HEK293 (cell line): ENCODE results near the gene EEFSEC.

Source experiments
- CTCF ChIA-PET: fragments of 350-600 bp; formaldehyde crosslinking; extraction: SDS; loops from one replicate; lab custom pipeline; 2021; ENCODE audit warnings: antibody characterized with exemption; lab: Yijun Ruan, JAX
- POLR2A ChIA-PET: fragments of 300-600 bp; formaldehyde crosslinking; extraction: SDS; loops from one replicate; lab custom pipeline; 2020; ENCODE audit warnings: antibody characterized with exemption, inconsistent platforms; lab: Yijun Ruan, JAX
- H3K27ac ChIP-seq: fragments of 200-500 bp; sonication (Bioruptor generic); 2 replicates; pipeline ENCODE4 v1.5.1; 2014; ENCODE audit warnings: low read depth, low read length, control low read depth, inconsistent platforms; ENCODE audit errors: extremely low read depth
- H3K36me3 ChIP-seq, 2 experiments: fragments of 200-500 bp in 1 of 2; sonication (Bioruptor generic) in 1 of 2; 1 replicate in 1 of 2; 2 replicates in 1 of 2; pipeline ENCODE4 v1.5.1; 2014 to 2017; ENCODE audit warnings: inconsistent platforms in 2 of 2, low read length in 2 of 2; ENCODE audit not compliant: control insufficient read depth in 2 of 2, insufficient read depth in 1 of 2
- H3K4me1 ChIP-seq: fragments of 200-500 bp; sonication (Bioruptor generic); 2 replicates; pipeline ENCODE4 v1.5.1; 2014; ENCODE audit warnings: mild to moderate bottlenecking, low read length, inconsistent platforms; ENCODE audit not compliant: control insufficient read depth, insufficient read depth
- H3K4me3 ChIP-seq: 2 replicates; pipeline ENCODE4 v1.5.1; 2011; ENCODE audit warnings: low read depth, mild to moderate bottlenecking, control low read depth, low read length, moderate library complexity
- H3K9me3 ChIP-seq: fragments of 200-500 bp; sonication (Bioruptor generic); 2 replicates; pipeline ENCODE4 v1.5.1; 2014; ENCODE audit warnings: low read depth, low read length, inconsistent platforms; ENCODE audit not compliant: control insufficient read depth, insufficient read depth
- BCL6B ChIP-seq: fragments of 450-650 bp; formaldehyde crosslinking; IDR thresholded peaks from 2 replicates; pipeline ENCODE4 v1.5.1; 2017; ENCODE audit warnings: missing biosample characterization, missing genetic modification characterization
- CTCF ChIP-seq: fragments of 450-650 bp; formaldehyde crosslinking; IDR thresholded peaks from 2 replicates; pipeline ENCODE4 v1.5.1; 2016; ENCODE audit warnings: missing biosample characterization, missing genetic modification characterization
- FEZF1 ChIP-seq: fragments of 450-650 bp; formaldehyde crosslinking; IDR thresholded peaks from 2 replicates; pipeline ENCODE4 v1.5.1; 2016; ENCODE audit warnings: missing biosample characterization, missing genetic modification characterization
- GFI1B ChIP-seq: fragments of 450-650 bp; formaldehyde crosslinking; IDR thresholded peaks from 2 replicates; pipeline ENCODE4 v1.5.1; 2016; ENCODE audit warnings: missing biosample characterization, missing genetic modification characterization
- KLF7 ChIP-seq: fragments of 450-650 bp; formaldehyde crosslinking; IDR thresholded peaks from 2 replicates; pipeline ENCODE4 v1.5.1; 2016; ENCODE audit warnings: missing biosample characterization, missing genetic modification characterization, borderline replicate concordance
- SCRT1 ChIP-seq: fragments of 450-650 bp; formaldehyde crosslinking; IDR thresholded peaks from 2 replicates; pipeline ENCODE4 v1.5.1; 2016; ENCODE audit warnings: missing biosample characterization, missing genetic modification characterization, borderline replicate concordance
- SCRT2 ChIP-seq: fragments of 450-650 bp; formaldehyde crosslinking; IDR thresholded peaks from 2 replicates; pipeline ENCODE4 v1.5.1; 2016; ENCODE audit warnings: missing biosample characterization, missing genetic modification characterization
- ZBTB21 ChIP-seq: fragments of 450-650 bp; formaldehyde crosslinking; IDR thresholded peaks from 2 replicates; pipeline ENCODE4 v1.5.1; 2017; ENCODE audit warnings: missing biosample characterization, missing genetic modification characterization
- ZFP37 ChIP-seq: fragments of 450-650 bp; formaldehyde crosslinking; IDR thresholded peaks from 2 replicates; pipeline ENCODE4 v1.5.1; 2016; ENCODE audit warnings: missing biosample characterization, missing genetic modification characterization
- ZNF23 ChIP-seq: fragments of 450-650 bp; formaldehyde crosslinking; IDR thresholded peaks from 2 replicates; pipeline ENCODE4 v1.5.1; 2016; ENCODE audit warnings: missing biosample characterization, missing genetic modification characterization, borderline replicate concordance
- ZNF366 ChIP-seq: fragments of 450-650 bp; formaldehyde crosslinking; conservative IDR thresholded peaks from 2 replicates; pipeline ENCODE4 v1.5.1; 2016; ENCODE audit warnings: missing biosample characterization, missing genetic modification characterization
- ZNF391 ChIP-seq: fragments of 450-650 bp; formaldehyde crosslinking; IDR thresholded peaks from 2 replicates; pipeline ENCODE4 v1.5.1; 2016; ENCODE audit warnings: low read depth, missing biosample characterization, missing genetic modification characterization, borderline replicate concordance
- ZNF394 ChIP-seq: fragments of 450-650 bp; formaldehyde crosslinking; IDR thresholded peaks from 2 replicates; pipeline ENCODE4 v1.5.1; 2016; ENCODE audit warnings: missing biosample characterization, missing genetic modification characterization, mild to moderate bottlenecking, moderate library complexity, borderline replicate concordance
- ZNF426 ChIP-seq: fragments of 450-650 bp; formaldehyde crosslinking; IDR thresholded peaks from 2 replicates; pipeline ENCODE4 v1.5.1; 2017; ENCODE audit warnings: missing biosample characterization, missing genetic modification characterization, mild to moderate bottlenecking, inconsistent platforms, moderate library complexity
- ZNF449 ChIP-seq: fragments of 450-650 bp; formaldehyde crosslinking; IDR thresholded peaks from 2 replicates; pipeline ENCODE4 v1.5.1; 2017; ENCODE audit warnings: missing biosample characterization, mild to moderate bottlenecking, missing genetic modification characterization, moderate library complexity
- ZNF510 ChIP-seq: fragments of 450-650 bp; formaldehyde crosslinking; IDR thresholded peaks from 2 replicates; pipeline ENCODE4 v1.5.1; 2018; ENCODE audit warnings: mild to moderate bottlenecking, missing genetic modification characterization, missing biosample characterization; ENCODE audit not compliant: insufficient replicate concordance
- ZNF747 ChIP-seq: fragments of 450-650 bp; formaldehyde crosslinking; IDR thresholded peaks from 2 replicates; pipeline ENCODE4 v1.5.1; 2016; ENCODE audit warnings: missing biosample characterization, missing genetic modification characterization
- ZSCAN16 ChIP-seq: fragments of 450-650 bp; formaldehyde crosslinking; IDR thresholded peaks from 2 replicates; pipeline ENCODE4 v1.5.1; 2016; ENCODE audit warnings: missing biosample characterization, missing genetic modification characterization
- TF ChIP-seq, protein P1 (sequence below): fragments of 450-650 bp; formaldehyde crosslinking; IDR thresholded peaks from 2 replicates; pipeline ENCODE4 v1.5.1; 2017; ENCODE audit warnings: missing biosample characterization, missing genetic modification characterization
- TF ChIP-seq, protein P2 (sequence below): fragments of 450-650 bp; formaldehyde crosslinking; IDR thresholded peaks from 2 replicates; pipeline ENCODE4 v1.5.1; 2016; ENCODE audit warnings: missing biosample characterization, missing genetic modification characterization

EEFSEC gene

GRCh38 chr3:128283421-128283820 lies 130.1 kb downstream of the EEFSEC start:
- no peaks in the 10 kb centered on the region for H3K9me3 ChIP-seq
- TF ChIP-seq ZNF391 (tag by site-specific recombination) (no peak), ZNF394 (tag by site-specific recombination) (no peak), ZBTB21 (no peak), ZNF23 (tag by site-specific recombination) (no peak), ZNF449 (no peak), ZFP37 (tag by site-specific recombination) (no peak), ZNF510 (tag by site-specific recombination) (no peak), ZNF426 (tag by site-specific recombination) (no peak), ZSCAN16 (no peak), ZNF747 (tag by site-specific recombination) (no peak), GFI1B (no peak), KLF7 (tag by site-specific recombination) (no peak), ZNF366 (no peak), FEZF1 (tag by site-specific recombination) (no peak), BCL6B (tag by site-specific recombination) (no peak)
- TF ChIP-seq, protein P1, sequence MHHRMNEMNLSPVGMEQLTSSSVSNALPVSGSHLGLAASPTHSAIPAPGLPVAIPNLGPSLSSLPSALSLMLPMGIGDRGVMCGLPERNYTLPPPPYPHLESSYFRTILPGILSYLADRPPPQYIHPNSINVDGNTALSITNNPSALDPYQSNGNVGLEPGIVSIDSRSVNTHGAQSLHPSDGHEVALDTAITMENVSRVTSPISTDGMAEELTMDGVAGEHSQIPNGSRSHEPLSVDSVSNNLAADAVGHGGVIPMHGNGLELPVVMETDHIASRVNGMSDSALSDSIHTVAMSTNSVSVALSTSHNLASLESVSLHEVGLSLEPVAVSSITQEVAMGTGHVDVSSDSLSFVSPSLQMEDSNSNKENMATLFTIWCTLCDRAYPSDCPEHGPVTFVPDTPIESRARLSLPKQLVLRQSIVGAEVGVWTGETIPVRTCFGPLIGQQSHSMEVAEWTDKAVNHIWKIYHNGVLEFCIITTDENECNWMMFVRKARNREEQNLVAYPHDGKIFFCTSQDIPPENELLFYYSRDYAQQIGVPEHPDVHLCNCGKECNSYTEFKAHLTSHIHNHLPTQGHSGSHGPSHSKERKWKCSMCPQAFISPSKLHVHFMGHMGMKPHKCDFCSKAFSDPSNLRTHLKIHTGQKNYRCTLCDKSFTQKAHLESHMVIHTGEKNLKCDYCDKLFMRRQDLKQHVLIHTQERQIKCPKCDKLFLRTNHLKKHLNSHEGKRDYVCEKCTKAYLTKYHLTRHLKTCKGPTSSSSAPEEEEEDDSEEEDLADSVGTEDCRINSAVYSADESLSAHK (tag by site-specific recombination) = no peak
- CTCF ChIA-PET = no interaction called here
- POLR2A ChIA-PET = no interaction called here
- peaks cover 11% of the 10 kb centered on the region for H3K4me1 ChIP-seq
- H3K27ac ChIP-seq = no peak overlapping the region
- no peak overlapping the region for H3K4me3 ChIP-seq
- H3K36me3 ChIP-seq = peaks cover 0 to 13% of the 10 kb centered on the region in 2 experiments; a peak in 1 of 3 replicates

DNA sequence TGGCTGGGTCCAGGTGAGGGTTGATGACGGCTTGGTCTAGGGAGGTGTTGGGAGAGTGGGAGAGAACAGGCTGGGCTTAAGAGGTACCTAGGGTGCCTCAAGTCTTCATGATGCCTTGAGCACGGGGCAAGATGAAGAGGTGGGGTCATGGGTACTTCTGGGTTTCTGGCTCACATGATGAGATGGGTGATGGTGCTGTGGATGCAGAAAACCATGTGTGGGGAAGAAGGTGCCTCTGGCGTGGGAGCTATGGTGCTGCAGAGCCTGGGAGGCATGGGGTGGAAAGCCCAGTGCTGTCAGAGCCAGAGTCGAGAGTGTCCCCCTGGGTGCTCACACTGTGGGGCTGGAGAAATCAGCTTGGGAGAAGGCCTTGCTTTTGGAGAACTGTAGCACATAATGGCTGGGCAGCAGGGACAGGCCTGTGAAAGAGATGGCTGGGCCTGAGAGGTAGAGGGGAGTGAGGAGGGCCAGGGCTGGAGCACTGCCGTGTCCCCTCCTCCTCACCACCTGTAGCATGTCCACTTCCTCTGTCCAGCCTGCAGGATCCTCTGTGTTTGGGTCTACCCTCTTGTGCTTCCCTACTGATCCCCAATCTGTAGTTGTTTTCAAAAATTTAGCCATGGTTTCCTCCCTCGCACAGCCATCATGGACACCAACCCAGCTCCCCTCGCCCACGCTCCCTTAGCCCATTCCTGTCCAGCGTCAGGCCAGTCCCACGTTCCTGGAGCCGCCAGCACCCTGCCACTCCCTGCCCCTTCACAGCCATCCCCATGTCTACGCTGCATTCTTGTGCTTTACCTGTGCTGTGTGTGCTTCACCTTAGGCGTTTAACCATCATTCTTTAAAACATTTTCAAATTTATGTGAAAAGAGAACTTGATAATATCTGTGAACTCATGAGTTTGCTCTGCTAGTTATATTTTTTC lies 132.0 kb downstream of the EEFSEC start:
- H3K9me3 ChIP-seq = no peaks in the 10 kb centered on the region
- ChIA-PET POLR2A (no interaction called here), CTCF (no interaction called here)
- H3K27ac ChIP-seq = no peak overlapping the region
- TF ChIP-seq CTCF (no peak), SCRT1 (tag by site-specific recombination) (no peak), SCRT2 (tag by site-specific recombination) (peak; percentile 53; the same call in 1 of the 2 replicates)
- TF ChIP-seq, protein P2, sequence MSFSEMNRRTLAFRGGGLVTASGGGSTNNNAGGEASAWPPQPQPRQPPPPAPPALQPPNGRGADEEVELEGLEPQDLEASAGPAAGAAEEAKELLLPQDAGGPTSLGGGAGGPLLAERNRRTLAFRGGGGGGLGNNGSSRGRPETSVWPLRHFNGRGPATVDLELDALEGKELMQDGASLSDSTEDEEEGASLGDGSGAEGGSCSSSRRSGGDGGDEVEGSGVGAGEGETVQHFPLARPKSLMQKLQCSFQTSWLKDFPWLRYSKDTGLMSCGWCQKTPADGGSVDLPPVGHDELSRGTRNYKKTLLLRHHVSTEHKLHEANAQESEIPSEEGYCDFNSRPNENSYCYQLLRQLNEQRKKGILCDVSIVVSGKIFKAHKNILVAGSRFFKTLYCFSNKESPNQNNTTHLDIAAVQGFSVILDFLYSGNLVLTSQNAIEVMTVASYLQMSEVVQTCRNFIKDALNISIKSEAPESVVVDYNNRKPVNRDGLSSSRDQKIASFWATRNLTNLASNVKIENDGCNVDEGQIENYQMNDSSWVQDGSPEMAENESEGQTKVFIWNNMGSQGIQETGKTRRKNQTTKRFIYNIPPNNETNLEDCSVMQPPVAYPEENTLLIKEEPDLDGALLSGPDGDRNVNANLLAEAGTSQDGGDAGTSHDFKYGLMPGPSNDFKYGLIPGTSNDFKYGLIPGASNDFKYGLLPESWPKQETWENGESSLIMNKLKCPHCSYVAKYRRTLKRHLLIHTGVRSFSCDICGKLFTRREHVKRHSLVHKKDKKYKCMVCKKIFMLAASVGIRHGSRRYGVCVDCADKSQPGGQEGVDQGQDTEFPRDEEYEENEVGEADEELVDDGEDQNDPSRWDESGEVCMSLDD = no peak
- TF ChIP-seq, all 188 proteins: peak for 1
- Histone ChIP-seq H3K36me3 (peaks cover 0 to 13% of the 10 kb centered on the region in 2 experiments; a peak in 1 of 3 replicates), H3K4me3 (no peak overlapping the region), H3K4me1 (0 out of 2 replicates have a peak, but pooled peaks cover 2% of the 10 kb centered on the region)
